Endothelial cell (in vitro differentiated cells): ENCODE results near the gene MCM3AP. TPM values are rescaled to one million over a fixed set of nuclear protein-coding genes. Genes with fewer than 3 reads are reported as not detected.
A peak's percentile ranks its signal among the peaks of the same experiment; 100 is the strongest.
"Not testable (repeated sequence)": the region's sequence is repeated elsewhere in the genome, so short reads cannot be mapped to it uniquely, and the experiment has no call there.

Experiments used
- DNase-seq: peaks from one replicate; pipeline ENCODE4 v3.0.0; 2021; ENCODE audit warnings: low spot score
- H3K27ac Mint-ChIP-seq: one replicate; pipeline ENCODE4 v1.8.0; 2021; ENCODE audit warnings: mixed read lengths, inconsistent platforms; ENCODE audit not compliant: unreplicated experiment
- H3K27me3 Mint-ChIP-seq: one replicate; pipeline ENCODE4 v1.8.0; 2021; ENCODE audit warnings: mild to moderate bottlenecking, moderate library complexity, mixed read lengths, inconsistent platforms; ENCODE audit not compliant: unreplicated experiment
- H3K36me3 Mint-ChIP-seq: one replicate; pipeline ENCODE4 v1.8.0; 2021; ENCODE audit warnings: mild to moderate bottlenecking, low read depth, mixed read lengths, inconsistent platforms; ENCODE audit not compliant: unreplicated experiment
- H3K4me1 Mint-ChIP-seq: one replicate; pipeline ENCODE4 v1.8.0; 2021; ENCODE audit warnings: mild to moderate bottlenecking, mixed read lengths, inconsistent platforms; ENCODE audit not compliant: unreplicated experiment
- H3K4me3 Mint-ChIP-seq: one replicate; pipeline ENCODE4 v1.8.0; 2021; ENCODE audit warnings: mild to moderate bottlenecking, mixed read lengths, inconsistent platforms; ENCODE audit not compliant: unreplicated experiment
- H3K9me3 Mint-ChIP-seq: one replicate; pipeline ENCODE4 v1.8.0; 2021; ENCODE audit warnings: mixed read lengths, inconsistent platforms; ENCODE audit not compliant: unreplicated experiment
- total RNA-seq: library from RNA; stranded (reverse); fragmentation: NEBNext Ultra II Directional; extraction: Animal tissue kit (Norgen Biotek cat#: 25700); gene quantifications from one replicate; pipeline ENCODE4 v1.2.1, GENCODE V29; 2021; ENCODE audit not compliant: unreplicated experiment
- TF ChIP-seq, protein P1 (sequence below): fragments of 200-600 bp; sonication (generic); IDR thresholded peaks from one replicate; pipeline ENCODE4 v1.5.0; 2021; ENCODE audit warnings: antibody characterized with exemption; ENCODE audit not compliant: unreplicated experiment

MCM3AP gene
- total RNA-seq, 1 donor from 2014 or later = 92.1 TPM

- H3K4me1 Mint-ChIP-seq = peaks cover 30% of the 10 kb centered on the region
- no peaks in the 10 kb centered on the region for H3K9me3 Mint-ChIP-seq
- H3K27me3 Mint-ChIP-seq = peaks cover 1% of the 10 kb centered on the region
- peak overlapping the region; percentile 94 for H3K4me3 Mint-ChIP-seq
- H3K27ac Mint-ChIP-seq = no peak overlapping the region
- TF ChIP-seq, protein P1, sequence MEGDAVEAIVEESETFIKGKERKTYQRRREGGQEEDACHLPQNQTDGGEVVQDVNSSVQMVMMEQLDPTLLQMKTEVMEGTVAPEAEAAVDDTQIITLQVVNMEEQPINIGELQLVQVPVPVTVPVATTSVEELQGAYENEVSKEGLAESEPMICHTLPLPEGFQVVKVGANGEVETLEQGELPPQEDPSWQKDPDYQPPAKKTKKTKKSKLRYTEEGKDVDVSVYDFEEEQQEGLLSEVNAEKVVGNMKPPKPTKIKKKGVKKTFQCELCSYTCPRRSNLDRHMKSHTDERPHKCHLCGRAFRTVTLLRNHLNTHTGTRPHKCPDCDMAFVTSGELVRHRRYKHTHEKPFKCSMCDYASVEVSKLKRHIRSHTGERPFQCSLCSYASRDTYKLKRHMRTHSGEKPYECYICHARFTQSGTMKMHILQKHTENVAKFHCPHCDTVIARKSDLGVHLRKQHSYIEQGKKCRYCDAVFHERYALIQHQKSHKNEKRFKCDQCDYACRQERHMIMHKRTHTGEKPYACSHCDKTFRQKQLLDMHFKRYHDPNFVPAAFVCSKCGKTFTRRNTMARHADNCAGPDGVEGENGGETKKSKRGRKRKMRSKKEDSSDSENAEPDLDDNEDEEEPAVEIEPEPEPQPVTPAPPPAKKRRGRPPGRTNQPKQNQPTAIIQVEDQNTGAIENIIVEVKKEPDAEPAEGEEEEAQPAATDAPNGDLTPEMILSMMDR = no peak
- no peak for DNase-seq
- H3K36me3 Mint-ChIP-seq = peaks cover 35% of the 10 kb centered on the region
These were observed 57.5 kb downstream of the MCM3AP start for GRCh38 chr21:46227811-46228344.

DNA sequence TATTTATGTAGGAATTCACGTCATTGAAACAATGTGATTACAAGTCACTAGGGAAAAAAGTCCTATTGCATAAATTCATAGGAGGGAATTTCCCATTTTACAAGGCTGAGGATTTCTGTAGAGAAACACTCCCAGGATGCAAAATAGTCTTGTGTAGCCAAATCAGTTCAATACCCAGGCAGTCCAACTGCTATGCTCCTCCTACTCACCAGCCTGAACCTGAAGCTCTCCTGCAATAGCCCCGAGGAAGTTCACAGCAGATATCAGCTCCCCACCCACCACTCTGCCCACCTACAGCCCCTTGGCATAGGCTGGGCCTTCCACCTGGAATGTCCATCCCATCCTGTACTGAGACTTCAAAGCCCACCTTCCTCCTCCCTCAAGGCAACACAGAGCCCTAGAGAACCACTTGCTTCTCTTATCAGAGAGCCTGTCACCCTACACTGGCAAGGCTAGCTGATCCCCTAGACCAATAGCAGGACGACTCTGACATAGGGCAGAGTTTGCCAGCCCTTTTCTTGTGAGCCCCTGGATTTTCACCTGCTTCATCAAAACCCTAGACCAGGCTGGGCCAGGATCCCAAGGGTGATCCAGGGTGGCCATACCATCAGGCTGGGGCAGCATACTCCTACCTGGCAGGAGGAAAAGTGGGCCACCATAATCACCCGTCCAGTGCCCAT is 58.4 kb downstream of the MCM3AP start:
- H3K9me3 Mint-ChIP-seq = no peaks in the 10 kb centered on the region
- no peak for DNase-seq
- H3K27ac Mint-ChIP-seq = no peak overlapping the region
- TF ChIP-seq, protein P1 = no peak
- peaks cover 1% of the 10 kb centered on the region for H3K27me3 Mint-ChIP-seq
- peaks cover 30% of the 10 kb centered on the region for H3K4me1 Mint-ChIP-seq
- H3K4me3 Mint-ChIP-seq = peak overlapping the region; percentile 94
- peaks cover 31% of the 10 kb centered on the region for H3K36me3 Mint-ChIP-seq

DNA sequence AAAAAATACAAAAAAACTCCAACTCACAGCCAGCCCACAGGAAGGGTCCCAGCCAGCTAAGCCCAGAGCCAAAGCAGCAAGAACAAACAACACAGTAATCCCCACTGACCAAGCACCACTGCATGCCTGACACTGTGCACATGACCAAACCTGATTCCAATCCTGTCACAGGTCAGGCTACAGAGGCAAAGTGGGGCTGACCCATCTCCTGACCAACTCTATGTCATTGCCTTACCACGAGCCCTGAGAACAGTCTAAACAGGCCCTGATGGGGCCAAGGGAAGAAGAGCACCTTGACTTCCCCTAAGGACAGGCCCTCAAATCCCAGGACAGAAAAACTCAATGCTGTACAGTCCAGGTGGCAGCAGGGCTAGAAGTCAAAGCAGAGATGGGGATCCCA is 59.3 kb downstream of the MCM3AP start:
- TF ChIP-seq, protein P1 = no peak
- Mint-ChIP-seq H3K9me3 (no peaks in the 10 kb centered on the region), H3K36me3 (peaks cover 27% of the 10 kb centered on the region), H3K4me3 (peak overlapping the region; percentile 94), H3K27ac (no peak overlapping the region), H3K4me1 (peaks cover 30% of the 10 kb centered on the region), H3K27me3 (peaks cover 1% of the 10 kb centered on the region)
- DNase-seq = no peak

GRCh38 chr21:46223661-46224060 is 61.8 kb downstream of the MCM3AP start:
- H3K36me3 Mint-ChIP-seq = peaks cover 39% of the 10 kb centered on the region
- not testable (repeated sequence) for H3K4me3 Mint-ChIP-seq, DNase-seq, H3K27ac Mint-ChIP-seq, H3K9me3 Mint-ChIP-seq, H3K27me3 Mint-ChIP-seq
- peaks cover 29% of the 10 kb centered on the region for H3K4me1 Mint-ChIP-seq

DNA sequence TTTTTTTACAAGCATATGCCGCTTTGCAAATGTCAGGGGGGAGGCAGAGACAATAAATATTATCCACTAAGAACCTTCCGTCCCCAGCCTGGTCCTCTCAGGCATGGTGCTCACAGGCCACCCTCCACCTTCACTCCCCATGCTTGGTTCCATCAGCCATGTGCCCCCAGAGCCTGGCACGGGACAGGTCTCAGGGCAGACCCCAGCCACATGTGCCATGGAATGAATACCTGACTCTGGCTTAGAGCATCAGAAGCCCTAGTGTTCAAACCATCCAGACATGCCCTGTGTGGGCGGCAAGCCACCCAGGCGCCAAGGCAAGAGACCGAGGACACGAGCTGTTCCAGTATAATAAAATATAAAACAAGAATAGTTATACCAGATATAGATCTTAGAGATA is 62.2 kb downstream of the MCM3AP start:
- no peak overlapping the region for H3K4me3 Mint-ChIP-seq
- H3K27me3 Mint-ChIP-seq = no peaks in the 10 kb centered on the region
- H3K4me1 Mint-ChIP-seq = peaks cover 29% of the 10 kb centered on the region
- TF ChIP-seq, protein P1 = no peak
- no peaks in the 10 kb centered on the region for H3K9me3 Mint-ChIP-seq
- peaks cover 39% of the 10 kb centered on the region for H3K36me3 Mint-ChIP-seq
- H3K27ac Mint-ChIP-seq = no peak overlapping the region
- no peak for DNase-seq
